SIG-M5 treated with dmso at 0.1 percent for 504 hours (cell line): ENCODE results near the gene ZBTB4.

Experiments used
- DNase-seq: peaks from one replicate; lab custom pipeline; 2025; ENCODE audit not compliant: unreplicated experiment; lab: John Stamatoyannopoulos, UW

ZBTB4 gene

DNA sequence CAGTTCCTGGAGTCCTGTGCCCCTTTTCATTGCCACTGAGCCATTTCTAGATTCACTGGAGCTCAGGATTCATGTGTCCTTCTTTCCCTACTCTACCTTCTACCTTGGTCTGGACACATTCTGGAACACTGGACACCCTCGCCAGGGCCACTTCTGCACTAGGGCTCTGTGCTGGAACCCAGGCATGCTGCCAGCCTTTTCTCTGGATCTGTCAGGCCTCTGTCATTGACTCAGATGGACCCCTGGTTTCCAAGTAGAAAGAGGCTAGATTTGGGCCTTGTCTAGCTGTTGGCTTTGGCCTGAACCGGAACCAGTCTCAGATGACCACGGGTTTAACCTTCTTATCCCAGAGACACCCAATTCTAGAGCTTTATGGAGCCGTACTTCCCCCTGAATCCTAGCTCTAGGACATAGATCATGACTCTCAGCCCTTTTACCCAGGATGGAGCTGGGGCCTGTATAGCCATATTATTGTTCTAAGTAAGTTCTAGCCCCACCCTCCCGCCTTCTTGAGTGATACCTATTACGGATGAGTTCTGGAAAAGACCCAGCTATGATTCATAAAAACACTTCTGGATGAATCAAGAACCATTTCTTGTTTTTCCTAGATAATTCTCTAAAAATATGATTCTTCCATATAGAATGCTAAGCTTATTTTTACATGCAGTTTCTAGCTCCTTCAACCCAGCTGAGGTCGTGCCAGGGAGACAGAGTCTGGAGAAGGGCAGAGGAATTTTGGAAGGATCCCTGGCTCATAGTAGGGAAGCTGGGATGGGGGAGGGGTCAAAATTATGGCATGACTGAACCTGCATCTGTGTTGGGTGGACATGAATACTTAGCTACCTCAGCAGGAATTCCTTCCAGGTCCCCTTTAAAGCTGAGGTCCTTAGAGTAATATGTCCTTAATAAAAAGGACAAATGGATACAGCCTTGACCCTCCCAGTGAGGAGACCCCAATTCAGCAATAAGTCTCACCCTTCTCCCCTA, 35.6 kb downstream of the ZBTB4 start:
- no peak for DNase-seq

DNA sequence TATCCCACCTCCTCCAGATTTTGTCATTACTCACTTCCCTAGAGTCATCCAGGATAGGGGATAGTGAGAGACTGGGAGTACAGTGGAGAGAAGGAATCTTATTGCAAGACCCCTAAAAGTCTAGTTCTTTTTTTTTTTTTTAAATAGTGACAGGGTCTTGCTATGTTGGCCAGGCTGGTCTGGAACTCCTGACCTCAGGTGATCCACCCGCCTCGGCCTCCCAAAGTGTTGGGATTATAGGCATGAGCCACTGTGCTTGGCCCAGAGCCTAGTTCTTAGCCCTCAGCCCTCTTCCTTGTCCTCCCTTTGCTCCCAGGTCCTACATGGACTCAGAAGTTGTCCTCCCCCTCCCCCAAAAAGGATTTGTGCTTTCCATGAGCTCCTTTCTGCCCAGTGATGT, 37.3 kb downstream of the ZBTB4 start:
- DNase-seq, result no peak

DNA sequence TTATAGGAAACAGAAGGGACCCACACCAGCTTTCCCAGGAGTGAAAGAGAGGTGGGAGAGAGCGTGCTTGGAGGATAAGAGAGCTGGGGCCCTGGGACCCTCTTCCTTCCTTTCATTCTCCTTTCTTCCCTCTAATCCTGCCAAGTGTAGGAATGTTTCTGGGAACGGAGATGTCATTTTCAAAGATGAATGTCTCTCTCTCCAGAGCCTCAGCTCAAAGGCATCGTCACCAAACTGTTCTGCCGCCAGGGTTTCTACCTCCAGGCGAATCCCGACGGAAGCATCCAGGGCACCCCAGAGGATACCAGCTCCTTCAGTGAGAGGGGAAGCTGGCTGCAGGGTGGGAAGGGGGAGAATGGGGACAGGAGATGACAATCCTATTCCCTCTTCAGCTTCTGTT, 38.2 kb downstream of the ZBTB4 start:
- no peak for DNase-seq

- DNase-seq, result no peak
Observed at GRCh38 chr17:7440834-7441195, 38.6 kb downstream of the ZBTB4 start.

- DNase-seq, result peak; percentile 36
Observed at GRCh38 chr17:7440113-7440833, 39.2 kb downstream of the ZBTB4 start.

DNA sequence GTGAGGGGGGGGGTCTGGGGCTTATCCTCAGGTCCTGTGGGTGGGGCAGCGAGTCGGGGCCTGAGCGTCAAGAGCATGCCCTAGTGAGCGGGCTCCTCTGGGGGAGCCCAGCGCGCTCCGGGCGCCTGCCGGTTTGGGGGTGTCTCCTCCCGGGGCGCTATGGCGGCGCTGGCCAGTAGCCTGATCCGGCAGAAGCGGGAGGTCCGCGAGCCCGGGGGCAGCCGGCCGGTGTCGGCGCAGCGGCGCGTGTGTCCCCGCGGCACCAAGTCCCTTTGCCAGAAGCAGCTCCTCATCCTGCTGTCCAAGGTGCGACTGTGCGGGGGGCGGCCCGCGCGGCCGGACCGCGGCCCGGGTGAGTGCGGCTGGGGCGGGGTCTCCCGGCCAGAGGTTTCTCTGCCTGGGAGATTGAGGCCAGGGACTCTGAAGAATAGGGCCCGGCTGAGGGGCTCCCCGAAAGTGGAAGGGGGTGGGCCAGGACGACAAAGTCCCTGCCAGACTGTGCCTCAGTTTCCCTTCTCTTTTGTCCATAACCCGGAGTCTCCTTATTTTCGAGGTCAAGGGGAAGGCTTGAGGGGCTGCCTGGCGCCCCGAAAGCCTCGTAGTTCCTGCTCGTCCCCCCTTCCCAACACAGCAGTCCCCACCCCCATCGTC, 39.8 kb downstream of the ZBTB4 start, which contains the start of gene FGF11:
FGF11 (plus strand) TSS at position 51 of the 651 bp plus-strand sequence; CDS start at position 160, 109 bp downstream.
- DNase-seq, result no peak

GRCh38 chr17:7438656-7439460, 40.6 kb downstream of the ZBTB4 start:
- no peak for DNase-seq

DNA sequence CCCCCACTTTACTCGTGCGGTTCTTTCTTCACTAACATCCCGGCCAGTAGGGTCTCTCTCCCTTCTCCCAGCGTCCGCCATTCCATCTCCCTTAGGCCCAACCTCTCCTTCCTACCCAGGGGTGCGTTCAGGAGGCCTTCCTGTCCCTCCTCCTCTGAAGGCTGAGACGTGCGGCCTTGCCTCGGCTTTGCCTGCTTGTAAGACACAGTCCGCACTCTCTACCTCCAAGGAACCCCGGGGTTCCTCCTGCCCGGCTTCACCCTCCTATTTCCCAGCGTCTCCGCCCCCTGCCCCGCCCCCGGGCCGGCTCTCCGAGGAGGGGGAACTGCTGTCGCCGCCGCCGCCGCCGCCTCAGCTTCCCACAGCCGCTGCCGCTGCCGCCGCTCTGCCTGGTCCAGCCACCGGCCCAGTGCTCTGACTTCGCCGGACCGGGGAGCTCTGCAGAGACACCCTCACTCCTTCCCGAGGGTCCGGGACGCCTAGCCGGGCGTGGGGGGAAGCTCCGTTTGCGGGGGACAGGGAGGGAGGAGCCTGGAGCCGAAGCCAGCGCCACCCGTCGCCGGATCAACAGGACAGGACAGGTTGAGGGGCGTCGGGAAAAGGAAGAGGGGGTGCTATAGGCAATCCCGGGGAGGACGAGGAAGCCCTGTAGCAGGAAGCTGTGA, 41.3 kb downstream of the ZBTB4 start:
- DNase-seq, result peak; percentile 61

DNA sequence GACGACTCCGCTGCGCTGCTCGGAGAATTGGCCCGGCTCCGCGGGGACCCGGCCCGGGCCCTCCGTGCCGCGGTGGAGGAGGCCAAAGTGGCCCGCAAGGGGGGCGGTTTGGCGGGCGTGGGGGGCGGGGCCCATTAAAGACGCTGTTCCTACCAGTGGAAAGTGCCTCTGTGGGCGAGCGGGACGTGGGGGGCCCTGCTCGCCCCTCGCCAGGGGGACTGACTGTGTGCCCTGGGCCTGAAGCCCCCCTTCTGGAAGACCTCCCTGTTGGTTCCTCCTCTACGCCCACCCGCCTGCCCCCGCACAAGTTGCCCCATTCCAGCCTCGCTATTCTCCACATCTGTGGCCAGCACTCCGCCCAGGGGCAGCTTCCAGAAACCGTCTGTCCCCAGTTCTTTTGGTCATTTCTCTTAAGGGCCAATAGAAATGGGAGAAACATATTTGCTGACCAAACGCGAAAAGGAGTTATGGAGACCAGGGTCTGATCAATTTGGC, 42.0 kb downstream of the ZBTB4 start:
- DNase-seq, result no peak

DNA sequence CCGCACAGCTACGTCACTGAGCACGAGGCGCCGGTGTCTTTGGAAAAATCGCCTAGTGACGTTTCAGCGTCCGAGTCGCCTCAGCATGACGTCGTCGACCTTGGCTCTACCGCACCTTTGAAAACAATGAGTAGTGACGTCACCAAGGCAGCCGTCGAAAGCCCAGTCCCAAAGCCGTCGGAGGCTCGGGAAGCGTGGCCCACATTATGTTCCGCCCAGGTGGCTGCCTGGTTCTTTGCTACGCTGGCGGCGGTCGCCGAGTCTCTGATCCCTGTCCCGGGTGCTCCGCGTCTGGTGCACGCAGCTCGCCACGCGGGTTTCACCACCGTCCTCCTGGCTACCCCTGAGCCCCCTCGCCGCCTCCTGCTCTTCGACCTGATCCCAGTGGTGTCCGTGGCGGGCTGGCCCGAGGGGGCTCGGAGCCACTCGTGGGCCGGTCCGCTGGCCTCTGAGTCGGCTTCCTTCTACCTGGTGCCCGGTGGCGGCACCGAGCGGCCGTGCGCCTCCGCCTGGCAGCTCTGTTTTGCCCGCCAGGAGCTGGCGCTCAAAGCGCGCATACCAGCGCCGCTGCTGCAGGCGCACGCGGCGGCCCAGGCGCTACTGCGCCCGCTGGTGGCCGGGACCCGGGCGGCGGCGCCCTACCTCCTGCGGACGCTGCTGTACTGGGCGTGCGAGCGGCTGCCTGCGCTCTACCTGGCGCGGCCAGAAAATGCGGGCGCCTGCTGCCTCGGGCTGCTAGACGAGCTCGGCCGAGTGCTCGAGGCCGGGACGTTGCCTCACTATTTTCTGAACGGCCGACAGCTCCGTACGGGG, 42.7 kb downstream of the ZBTB4 start:
- DNase-seq, result peak; percentile 65

DNA sequence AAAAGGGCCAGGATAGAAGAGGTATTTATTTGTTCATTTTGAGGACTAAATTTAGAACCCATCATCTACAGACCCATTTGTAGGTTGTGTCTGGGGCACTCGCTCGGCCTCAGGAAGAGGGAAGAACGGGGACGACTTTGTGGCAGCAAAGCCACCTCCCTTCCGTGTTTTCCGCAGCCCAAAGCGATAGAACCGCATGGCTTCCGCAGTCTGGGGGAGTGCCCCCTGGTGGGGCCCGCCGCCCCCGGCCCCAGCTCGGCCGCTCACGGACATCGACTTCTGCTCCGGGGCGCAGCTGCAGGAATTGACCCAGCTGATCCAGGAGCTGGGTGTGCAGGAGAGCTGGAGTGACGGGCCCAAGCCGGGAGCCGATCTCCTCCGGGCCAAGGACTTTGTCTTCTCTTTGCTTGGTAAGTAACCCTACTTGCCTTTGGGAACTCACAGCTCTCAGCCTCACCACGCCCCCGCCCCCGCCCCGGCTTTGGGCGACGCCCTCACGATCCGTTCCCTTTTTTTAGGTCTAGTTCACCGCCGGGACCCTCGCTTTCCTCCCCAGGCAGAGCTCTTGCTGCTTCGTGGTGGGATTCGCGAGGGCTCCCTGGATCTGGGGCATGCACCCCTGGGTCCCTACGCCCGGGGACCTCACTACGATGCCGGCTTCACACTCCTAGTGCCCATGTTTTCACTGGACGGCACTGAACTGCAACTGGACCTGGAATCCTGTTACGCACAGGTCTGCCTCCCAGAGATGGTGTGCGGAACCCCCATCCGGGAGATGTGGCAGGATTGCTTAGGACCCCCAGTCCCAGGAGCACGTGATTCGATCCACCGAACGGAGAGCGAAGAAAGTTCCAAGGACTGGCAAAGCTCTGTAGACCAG, 43.5 kb downstream of the ZBTB4 start:
- peak; percentile 73 for DNase-seq

DNA sequence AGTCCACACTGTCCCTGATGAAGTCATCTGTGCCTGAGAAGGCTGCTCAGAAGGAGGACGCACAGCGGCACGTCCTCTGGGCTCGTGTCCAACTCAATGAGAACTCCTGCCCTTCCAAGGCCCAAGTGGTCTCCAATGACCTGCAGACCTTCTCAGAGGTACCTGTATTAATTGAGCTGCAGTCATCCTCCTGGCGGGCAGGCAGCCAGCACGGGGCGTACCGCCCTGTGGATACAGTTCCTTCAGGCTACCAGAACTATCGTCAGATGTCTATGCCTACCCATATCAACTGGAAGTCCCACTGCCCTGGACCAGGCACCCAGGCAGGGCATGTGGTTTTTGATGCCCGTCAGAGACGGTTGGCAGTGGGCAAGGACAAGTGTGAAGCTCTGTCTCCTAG, 47.1 kb downstream of the ZBTB4 start:
- no peak for DNase-seq

- DNase-seq, result no peak
Observed at GRCh38 chr17:7431231-7431630, 48.2 kb downstream of the ZBTB4 start.

GRCh38 chr17:7429722-7430121, 49.7 kb downstream of the ZBTB4 start:
- DNase-seq, result no peak

DNA sequence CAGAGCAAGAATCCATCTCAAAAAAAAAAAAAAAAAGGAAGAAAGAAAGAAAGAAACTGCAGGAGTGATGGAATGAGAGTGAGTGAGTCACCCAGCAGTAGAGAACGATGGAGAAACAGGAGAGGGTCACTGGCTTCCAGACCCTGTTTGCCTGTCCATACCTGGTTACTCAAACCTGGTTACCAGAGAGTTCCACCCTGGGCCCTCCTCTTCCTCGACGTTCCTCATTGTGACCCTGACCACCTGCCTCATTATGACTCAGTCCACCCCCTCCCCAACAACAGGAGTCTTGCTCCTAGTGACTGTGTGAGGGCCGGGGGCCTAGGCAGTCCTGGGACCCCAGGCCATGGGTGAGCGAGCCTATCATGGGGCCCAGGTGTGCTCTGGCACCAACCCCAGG, 50.9 kb downstream of the ZBTB4 start, which contains the start of gene SPEM3:
SPEM3 (plus strand) TSS at position 301 of the 400 bp plus-strand sequence; CDS start at position 347, 46 bp downstream.
- DNase-seq, result no peak

- DNase-seq, result no peak
Observed at GRCh38 chr17:7427549-7427948, 51.9 kb downstream of the ZBTB4 start.

DNA sequence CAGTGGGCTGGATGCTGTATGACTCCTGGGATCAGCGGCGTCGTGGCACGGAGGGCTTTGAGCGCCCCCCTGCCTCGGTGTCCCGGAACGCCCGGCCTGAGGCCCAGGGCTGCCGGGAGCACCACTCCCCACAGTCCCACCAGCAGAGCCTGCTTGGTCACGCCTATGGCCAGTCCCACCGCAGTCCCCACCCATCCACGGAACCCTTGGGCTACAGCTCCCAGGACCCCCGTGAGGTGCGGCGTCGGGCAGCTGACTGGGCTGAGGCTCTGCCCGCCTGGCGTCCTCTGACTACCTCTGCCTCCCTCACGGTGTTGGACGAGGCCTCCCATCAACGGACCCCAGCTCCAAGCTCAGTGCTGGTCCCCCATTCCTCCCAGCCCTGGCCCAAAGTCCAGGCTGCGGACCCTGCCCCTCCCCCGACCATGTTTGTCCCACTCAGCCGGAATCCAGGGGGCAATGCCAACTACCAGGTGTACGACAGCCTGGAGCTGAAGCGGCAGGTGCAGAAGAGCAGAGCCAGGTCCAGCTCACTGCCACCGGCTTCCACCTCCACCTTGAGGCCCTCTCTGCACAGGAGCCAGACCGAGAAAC, 52.4 kb downstream of the ZBTB4 start:
- no peak for DNase-seq
